ENCODE measurements around the gene ARHGEF19.
"Not testable (repeated sequence)": the region's sequence is repeated elsewhere in the genome, so short reads cannot be mapped to it uniquely, and the experiment has no call there.

Gene ARHGEF19

GRCh38 chr1:16180291-16180824 lies 32.1 kb downstream of the ARHGEF19 start:
- no peak for DNase-seq (ENCODE audit: low spot score)

GRCh38 chr1:16178596-16179497 lies 33.6 kb downstream of the ARHGEF19 start:
- DNase-seq (ENCODE audit: low spot score): no peak

- DNase-seq (ENCODE audit: low spot score): no peak
Observed at GRCh38 chr1:16177306-16177705, 35.1 kb downstream of the ARHGEF19 start.

GRCh38 chr1:16176653-16177052 lies 35.8 kb downstream of the ARHGEF19 start:
- no peak for DNase-seq (ENCODE audit: low spot score)

- DNase-seq (ENCODE audit: low spot score): peak; percentile 48
Observed at GRCh38 chr1:16175610-16176553, 36.6 kb downstream of the ARHGEF19 start.

- DNase-seq (ENCODE audit: low spot score): no peak
Observed at GRCh38 chr1:16174886-16175598, 37.4 kb downstream of the ARHGEF19 start.

GRCh38 chr1:16174261-16174868 lies 38.1 kb downstream of the ARHGEF19 start:
- peak; percentile 60 for DNase-seq (ENCODE audit: low spot score)

- peak; percentile 98 for DNase-seq (ENCODE audit: low spot score)
Observed at GRCh38 chr1:16173447-16174260, 38.8 kb downstream of the ARHGEF19 start.

- peak; percentile 91 for DNase-seq (ENCODE audit: low spot score)
Observed at GRCh38 chr1:16172964-16173446, 39.4 kb downstream of the ARHGEF19 start.

- DNase-seq (ENCODE audit: low spot score): peak; percentile 14
Observed at GRCh38 chr1:16172218-16172830, 40.1 kb downstream of the ARHGEF19 start.

GRCh38 chr1:16171314-16172151 lies 40.9 kb downstream of the ARHGEF19 start:
- DNase-seq (ENCODE audit: low spot score): peak; percentile 9

- no peak for DNase-seq (ENCODE audit: low spot score)
Observed at GRCh38 chr1:16170283-16170673, 42.2 kb downstream of the ARHGEF19 start.

GRCh38 chr1:16168622-16169360 lies 43.7 kb downstream of the ARHGEF19 start:
- DNase-seq (ENCODE audit: low spot score): peak; percentile 36

GRCh38 chr1:16168144-16168495 lies 44.3 kb downstream of the ARHGEF19 start:
- not testable (repeated sequence) for DNase-seq (ENCODE audit: low spot score)

- no peak for DNase-seq (ENCODE audit: low spot score)
Observed at GRCh38 chr1:16167331-16168143, 44.9 kb downstream of the ARHGEF19 start.

GRCh38 chr1:16166117-16166516 lies 46.3 kb downstream of the ARHGEF19 start:
- DNase-seq (ENCODE audit: low spot score): no peak

GRCh38 chr1:16165548-16165947 lies 46.9 kb downstream of the ARHGEF19 start:
- peak; percentile 78 for DNase-seq (ENCODE audit: low spot score)

GRCh38 chr1:16165073-16165364 lies 47.4 kb downstream of the ARHGEF19 start:
- DNase-seq (ENCODE audit: low spot score): peak; percentile 60
